ENCODE results near the gene MLIP. TPM values are rescaled to one million over a fixed set of nuclear protein-coding genes. Genes with fewer than 3 reads are reported as not detected.
"Not testable (repeated sequence)": the region's sequence is repeated elsewhere in the genome, so short reads cannot be mapped to it uniquely, and the experiment has no call there.

The MLIP gene
- total RNA-seq, 1 experiment from 2014 or later: not detected

DNA sequence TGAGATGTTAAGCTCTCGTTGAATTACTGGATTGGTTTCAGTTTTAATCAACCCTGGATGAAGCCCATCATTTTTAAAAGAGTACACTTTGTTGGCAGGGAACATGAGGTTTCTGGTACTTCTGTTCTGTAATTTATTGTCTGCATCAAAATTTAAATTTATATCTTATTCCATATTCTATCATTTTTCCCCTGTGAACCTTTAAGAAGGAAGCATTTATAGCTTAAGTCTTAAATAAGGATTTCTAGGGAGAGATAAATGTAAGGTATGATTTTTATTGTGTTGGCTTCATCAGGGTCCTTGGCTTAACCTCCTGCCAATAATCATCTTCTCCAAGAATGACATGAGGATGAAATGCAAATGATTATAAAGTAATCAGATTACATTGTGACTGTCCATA, 40.6 kb downstream of the MLIP start:
- DNase-seq (ENCODE audit: low read depth): no peak

DNA sequence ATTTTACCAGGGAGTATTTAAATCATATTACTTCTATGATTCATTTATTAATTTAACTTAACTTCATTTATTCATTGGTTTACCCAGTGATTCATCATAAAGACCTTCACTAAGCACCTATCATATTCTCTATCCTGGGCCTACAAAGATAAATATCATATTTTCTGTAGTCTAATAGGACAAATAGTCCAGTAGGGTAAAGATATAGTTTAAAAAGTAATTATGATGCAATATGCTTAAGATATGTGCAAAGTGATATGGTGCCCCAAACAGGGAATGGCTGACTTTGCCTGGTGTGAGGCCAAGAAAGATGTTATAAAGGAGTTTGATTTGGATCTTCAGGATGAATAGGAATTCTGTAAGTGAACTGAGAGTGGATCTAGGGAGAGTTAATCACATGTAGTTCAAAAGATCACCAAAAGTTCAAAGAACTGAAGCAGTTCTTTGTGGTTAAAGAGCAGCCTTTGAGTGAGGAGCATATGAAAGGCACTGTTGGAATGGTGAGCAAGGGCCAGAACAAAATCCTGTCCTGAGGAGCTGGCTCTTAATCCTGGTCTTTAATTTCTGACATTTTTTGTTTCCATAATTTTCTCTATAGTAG, 45.5 kb downstream of the MLIP start:
- DNase-seq (ENCODE audit: low read depth): no peak

DNA sequence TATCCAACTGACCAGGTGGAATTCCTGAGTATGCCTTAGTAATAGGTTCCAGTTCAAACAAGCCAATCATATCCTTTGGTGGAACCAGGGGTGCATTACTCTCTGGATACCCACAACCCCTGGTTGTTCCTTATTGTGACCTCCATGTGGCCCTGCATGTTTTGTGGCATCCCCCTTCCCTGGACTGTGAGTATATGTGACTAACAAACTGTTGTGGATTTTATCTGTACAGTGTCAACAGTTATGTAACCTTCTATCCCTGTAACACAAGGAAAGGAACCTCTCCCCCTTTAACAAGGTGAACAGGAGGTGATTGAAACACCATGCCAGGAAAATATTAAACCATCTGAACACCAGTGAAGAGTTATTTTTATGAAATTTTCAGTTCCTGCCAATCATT, 46.2 kb downstream of the MLIP start:
- no peak for DNase-seq (ENCODE audit: low read depth)

DNA sequence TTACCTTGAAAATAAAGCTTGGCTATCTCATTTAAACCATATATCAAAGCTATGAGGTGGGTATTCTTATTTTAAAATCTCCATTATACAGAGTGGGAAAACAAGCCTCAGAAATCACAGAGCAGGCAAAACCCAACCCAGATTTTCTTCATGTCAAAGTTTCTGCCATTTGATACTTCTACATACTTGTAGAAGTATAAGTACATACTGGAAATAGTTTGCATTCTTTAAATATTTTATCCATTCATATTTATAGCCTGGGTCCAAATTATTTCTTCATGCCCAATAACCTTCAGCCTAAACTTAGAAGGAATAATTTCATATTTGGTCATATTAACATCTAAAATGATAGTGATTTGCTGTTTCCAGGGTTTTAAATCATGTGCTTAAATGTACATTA, 61.8 kb downstream of the MLIP start:
- no peak for DNase-seq (ENCODE audit: low read depth)

DNA sequence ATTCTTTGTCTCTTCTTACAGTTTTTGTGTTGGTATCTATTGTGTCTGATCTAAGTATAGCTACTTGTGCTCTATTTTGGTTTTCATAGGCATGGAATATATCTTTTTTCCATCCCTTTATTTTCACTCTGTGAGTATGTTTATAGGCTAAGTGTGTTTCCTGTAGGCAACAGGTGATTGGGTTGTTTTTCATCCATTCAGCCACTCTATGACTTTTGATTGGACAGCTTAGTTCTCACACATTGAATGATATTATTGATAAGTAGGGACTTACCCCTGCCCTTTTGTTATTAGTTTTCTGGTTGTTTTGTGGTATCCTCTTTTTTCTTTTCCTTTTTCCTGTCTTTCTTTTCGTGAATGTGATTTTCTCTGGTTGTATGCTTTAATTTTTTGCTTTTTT, 67.9 kb downstream of the MLIP start:
- no peak for DNase-seq (ENCODE audit: low read depth)

DNA sequence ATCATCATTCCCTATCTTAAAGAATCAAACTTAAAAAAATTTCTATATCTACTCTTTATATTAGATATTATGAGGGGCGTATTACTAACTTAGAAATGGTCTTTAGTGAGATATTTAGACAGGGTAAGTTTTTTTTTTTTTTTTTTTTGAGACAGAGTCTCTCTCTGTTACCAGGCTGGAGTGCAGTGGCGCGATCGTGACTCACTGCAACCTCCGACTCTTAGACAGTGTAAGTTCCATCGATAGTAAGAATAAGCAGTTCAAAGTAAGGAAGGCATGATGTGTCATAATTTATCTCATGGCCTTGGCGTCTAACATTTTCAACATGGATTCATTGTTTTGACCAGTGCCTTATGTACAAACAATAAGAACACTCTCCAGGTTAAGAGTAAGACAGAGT, 72.4 kb downstream of the MLIP start:
- DNase-seq (ENCODE audit: low read depth): peak; percentile 9

DNA sequence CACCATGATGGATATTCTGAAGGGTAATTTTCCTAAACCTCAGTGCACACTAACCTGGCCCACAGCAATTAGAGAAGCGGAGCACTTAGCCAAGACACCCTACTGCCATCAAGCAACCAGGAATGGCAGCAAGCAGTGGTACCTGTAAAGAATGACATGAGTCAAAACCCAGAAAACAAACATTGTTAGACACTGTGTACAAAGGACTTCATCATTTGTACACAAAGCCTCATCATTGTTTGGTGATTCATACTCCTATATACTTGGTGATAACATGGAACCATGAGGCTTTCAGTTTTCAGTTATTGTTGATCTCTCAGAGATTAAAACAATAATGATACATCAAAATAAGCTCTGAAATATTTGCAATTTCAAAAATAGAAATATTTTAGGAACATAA, 74.6 kb downstream of the MLIP start:
- DNase-seq (ENCODE audit: low read depth): no peak

DNA sequence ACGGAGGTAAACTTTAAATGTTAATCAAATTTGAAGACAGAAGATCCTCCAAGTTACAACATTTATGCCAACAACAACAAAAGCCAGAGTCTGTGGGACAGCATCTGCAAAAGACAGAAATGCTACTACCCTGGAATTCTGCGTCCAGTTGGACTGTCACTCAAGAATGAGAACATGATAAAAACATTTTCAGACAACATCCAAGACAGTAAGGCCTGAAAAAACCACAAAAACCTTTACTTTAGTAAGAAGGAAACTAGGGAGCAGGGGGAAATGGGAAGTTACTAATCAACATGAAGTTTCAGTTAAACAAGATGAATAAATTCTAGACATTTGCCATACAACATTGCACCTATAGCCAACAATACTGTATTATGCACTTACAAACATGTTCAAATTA, 77.6 kb downstream of the MLIP start:
- DNase-seq (ENCODE audit: low read depth): no peak

DNA sequence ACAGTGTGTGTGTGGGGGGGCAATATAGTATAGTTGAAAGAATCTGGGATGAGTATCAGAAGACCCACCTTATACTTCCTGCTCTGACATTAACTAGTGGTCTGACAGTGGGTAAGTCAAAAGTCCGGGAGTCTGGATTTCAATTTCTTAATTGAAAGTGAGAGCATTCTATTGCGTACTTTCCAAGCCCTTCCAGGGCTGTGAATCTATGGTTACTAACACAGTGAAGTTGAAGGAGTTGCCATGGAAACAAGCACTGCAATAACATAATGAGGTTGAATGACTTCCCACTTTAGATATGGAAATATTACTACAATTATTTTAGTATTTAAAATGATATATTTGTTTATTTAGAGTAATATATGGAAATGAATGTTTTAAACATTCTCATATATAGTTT, 80.2 kb downstream of the MLIP start:
- no peak for DNase-seq (ENCODE audit: low read depth)

DNA sequence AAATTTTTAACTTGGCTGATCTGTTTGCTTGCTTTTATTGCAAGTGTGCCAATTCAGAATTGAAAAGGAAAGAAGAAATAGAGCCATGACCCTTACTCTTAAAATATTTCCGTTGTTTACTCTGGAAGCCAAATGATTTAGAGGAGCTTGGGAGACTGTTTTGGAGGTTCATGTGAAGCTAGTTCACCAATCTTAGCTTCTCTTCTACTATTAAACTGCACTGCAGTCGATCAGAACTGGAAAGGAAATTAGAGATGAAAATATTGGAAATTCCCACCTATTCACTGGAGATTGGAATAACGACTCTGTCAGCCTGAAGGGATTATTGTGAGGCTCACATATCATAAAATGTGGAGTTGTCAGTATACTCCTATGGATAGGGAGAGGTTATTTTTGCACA, 81.8 kb downstream of the MLIP start:
- no peak for DNase-seq (ENCODE audit: low read depth)

DNA sequence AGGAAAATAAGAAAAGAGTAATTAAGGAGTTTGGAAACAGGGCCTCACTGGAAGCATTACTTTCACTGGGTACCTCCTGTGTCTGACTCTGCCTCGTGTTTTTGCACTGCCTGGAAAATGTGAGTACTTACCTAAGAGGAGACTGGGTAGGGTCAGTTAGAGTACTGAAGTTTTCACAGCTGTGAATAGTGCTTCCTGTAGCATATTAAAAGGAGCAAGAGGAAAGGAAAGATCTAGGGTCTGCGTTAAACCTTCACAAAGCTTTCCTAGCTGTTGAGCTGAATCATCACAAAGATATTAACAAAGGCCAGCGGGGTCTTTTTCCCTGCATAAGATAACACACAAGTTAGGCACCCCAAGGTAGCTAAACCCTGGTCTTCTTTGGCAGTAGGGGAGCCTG, 82.3 kb downstream of the MLIP start:
- DNase-seq (ENCODE audit: low read depth): no peak

DNA sequence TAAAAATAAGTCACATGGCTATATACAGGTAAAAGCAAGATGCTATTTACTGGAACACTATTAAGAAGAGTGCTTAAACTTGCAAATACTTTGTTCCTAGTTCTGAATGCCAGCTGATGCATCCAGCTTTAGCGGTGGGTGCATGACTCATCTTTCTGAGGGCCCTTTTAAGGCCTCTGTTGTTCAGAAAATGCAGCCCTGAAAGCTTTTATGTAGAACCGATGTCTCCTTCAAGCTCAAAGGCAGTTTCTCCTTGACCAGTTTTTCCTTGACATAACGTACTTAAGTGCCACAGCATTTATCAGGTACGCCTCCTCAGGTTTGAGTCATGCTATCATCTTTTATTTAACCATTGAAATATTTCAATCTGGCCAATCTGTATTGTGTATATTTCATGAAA, 82.8 kb downstream of the MLIP start:
- DNase-seq (ENCODE audit: low read depth): peak; percentile 13

DNA sequence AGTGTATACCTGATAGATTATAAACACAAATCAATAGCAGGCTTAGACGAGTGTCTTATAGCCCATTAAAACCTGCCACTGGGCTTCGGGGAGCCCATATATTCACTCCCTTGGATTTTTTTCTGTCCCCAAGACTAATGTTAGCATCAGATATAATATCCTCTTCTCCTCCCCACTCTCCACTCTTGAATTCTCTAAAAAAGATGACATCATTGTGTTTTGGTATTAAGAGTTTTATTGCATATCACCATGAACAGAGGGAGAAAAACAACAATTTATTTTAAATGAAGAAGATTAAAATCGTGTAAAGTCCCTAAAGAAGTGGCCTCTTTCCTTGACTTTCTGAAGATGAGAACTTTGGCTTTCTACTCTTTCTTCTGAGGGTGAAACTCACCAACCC, 84.4 kb downstream of the MLIP start:
- DNase-seq (ENCODE audit: low read depth): no peak

DNA sequence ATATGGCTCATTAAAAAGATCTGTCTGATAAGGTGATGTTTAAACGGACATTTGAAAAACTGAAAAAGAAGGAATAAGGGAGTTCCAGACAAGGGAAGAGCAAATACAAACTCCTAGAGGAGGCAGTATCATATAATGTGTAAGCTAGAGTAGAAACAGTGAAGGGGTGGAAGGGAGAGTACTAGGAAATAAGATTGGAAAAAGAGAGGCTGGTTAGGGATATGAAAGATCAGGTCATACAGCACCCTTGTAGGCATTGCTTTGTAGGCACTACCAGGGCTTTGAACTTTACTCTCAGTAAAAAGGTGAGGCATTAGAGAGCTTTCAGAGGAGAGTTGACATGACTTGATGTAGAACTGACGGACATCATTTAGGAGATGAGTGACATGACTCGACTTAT, 85.7 kb downstream of the MLIP start:
- DNase-seq (ENCODE audit: low read depth): no peak

DNA sequence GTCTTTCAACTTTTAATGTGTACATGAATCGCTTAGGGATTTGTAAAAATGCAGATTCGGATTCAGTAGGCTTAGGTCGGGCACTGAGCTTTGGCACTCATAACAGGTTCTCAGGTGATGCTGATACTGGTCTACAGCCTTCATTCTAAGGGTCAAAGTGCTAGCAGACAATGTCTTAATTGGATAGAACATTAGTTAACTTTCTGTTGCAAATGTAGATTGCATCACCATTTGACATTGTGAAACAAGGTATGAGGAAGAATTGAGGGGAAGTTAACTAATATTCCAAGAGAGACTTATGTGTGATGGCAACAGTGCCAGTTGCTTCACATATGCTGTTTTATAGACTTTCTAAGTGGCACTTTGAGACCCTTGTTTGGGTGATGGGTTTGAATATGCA, 86.9 kb downstream of the MLIP start:
- DNase-seq (ENCODE audit: low read depth): no peak

DNA sequence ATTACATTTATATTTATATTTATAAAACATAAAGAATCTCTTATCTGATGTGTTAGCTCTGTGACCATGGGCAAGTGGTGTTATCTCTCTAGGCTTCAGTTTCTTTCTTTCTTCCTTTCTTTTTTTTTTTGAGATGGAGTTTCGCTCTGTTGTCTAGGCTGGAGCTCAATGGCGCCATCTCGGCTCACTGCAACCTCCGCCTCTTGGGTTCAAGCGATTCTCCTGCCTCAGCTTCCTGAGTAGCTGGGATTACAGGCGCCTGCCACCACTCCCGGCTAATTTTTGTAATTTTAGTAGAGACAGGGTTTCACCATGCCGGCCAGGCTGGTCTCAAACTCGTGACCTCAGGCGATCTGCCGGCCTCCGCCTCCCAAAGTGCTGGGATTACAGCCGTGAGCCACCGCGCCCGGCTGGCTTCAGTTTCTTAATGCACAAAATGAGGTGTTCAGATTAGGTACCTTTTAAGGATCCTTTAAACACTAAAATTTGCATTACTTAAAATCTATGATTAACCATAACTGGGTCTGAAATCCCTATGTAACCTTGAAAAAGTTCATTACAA, 92.3 kb downstream of the MLIP start:
- DNase-seq (ENCODE audit: low read depth): not testable (repeated sequence)

DNA sequence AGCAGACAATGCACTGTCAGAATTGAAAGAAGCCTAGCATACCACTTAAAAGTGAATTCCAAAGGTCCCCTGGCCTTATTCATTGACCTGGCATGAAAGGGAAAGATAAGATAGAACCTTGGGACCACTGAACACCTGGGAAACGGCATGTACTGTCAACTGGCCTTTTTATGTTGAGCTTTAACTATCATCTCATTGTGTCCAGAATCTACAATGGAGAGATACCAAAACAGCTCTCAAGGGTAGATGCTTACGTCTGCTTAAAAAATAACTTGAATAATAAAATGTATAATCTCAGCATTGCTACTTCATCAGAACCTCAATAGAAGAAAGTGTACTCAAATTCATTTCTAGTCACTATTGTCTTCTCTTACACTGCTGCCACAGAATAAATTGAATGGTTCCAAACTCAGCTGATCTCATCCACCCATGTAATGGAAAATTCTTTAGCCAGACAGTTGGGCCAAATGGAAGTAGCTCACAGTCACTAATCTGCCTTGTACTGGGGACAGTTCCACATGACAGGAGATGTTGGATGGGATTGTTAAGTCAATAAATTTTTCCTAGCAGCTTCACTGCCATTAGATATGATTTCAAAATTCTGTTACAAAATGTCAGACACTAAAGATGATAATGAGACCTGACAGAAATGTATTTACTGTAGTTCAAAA, 93.8 kb downstream of the MLIP start:
- DNase-seq (ENCODE audit: low read depth): no peak

DNA sequence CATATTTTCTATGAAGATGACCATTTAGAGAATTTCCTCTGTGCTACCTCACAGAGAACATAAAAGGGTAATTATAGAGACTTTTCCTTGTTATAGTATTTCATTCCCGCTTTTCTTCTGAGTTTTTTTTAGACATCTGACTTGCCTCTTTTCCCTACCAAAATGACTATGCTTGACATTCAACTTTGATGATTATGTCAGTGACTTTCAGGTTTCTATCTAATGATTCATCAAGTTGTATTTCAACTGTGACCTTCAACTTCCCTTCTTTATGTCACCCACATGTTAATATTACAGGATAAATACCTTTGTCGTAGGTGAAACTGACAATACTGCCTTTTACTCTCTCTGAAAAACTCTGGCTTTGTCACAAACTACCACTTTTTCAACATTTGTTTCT, 95.3 kb downstream of the MLIP start:
- DNase-seq (ENCODE audit: low read depth): no peak

DNA sequence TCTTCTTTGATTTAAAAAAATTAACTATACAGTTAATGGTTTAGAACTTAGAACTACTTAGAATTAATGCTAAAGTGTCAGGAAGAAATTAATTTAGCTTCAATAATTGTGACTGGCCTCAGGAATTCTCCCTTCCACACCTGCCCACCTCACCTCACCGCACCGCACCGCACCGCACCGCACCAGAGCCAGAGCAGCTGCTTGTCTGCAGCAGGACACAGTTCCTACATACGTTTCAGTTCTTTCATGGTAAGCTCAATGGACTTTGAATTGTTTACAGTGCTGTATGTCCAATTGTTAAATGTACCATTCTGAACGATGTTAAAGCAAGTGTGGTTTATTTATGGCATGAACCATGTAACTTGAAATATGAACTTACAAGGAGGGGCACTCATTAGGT, 98.7 kb downstream of the MLIP start:
- not testable (repeated sequence) for DNase-seq (ENCODE audit: low read depth)

DNA sequence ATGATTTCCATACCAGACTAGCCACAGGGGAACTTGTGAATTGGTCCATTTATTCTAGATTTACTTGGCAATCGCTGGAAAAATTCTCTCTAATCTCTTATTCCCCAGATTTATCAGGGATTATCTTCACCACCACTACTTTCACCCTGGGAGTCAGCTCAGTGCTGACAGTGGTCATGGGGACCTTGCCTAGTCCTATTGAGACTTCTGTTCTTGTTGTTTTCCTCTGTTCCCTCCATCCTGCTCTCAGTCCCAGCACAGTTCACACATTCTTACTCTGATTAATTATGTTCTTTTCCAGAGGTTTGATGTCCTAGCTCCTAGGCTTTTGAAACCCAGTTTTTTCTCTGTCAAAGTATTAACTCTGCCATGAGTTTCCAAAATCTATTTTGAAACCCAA, 103.0 kb downstream of the MLIP start:
- no peak for DNase-seq (ENCODE audit: low read depth)

DNA sequence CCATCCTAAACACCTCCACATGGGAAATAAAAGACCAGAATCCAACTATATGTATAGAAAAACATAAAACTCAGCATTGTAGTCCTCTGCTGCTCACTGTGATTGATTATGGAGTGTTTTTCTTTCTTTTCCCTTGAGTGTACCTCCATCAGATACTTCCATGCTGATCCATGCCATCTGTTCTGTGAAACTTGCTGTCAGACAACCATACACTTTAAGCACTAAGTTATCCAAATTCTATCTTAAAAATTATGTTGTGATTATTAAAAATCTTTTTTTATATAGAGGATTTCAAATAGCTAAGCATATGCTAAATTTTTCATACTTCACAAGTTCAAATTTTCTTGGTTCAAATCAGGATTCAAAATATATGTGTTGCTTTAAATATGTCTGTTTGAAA, 105.1 kb downstream of the MLIP start:
- DNase-seq (ENCODE audit: low read depth): no peak

DNA sequence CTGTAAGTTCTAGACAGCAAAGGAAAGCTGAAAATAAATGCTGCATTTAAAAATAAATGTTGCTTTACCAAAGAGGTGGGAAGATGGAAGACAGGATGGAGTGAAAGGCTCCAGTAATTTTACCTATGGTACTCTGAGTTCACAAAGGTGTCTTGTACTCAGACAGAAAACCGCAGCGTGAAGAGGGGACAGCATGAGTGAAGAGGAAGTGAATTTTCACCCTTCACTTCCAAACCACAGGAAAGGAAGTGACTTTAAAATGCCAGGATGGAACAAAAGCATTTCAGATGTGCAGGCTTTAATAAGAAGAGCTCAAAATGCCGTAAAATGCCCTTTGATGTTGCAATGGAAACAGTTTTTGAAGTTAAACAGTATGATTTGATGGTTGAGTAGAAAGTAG, 105.8 kb downstream of the MLIP start:
- peak; percentile 4 for DNase-seq (ENCODE audit: low read depth)

DNA sequence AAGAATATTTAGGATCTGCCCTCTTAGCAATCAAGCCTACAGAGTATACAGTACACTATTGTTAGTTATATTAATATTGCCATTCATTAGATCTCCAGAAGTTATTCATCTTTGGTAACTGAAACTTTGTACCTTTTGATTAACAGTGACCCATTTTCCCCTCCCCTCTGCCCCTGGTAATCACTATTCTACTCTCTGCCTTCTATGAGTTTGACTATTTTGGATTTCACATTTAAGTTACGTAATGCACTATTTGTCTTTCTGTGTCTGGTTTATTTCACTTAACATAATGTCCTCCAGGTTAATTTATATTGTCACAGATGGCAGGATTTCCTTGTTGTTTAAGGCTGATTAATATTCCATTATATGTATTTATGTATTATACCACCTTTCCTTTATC, 111.0 kb downstream of the MLIP start:
- DNase-seq (ENCODE audit: low read depth): no peak

DNA sequence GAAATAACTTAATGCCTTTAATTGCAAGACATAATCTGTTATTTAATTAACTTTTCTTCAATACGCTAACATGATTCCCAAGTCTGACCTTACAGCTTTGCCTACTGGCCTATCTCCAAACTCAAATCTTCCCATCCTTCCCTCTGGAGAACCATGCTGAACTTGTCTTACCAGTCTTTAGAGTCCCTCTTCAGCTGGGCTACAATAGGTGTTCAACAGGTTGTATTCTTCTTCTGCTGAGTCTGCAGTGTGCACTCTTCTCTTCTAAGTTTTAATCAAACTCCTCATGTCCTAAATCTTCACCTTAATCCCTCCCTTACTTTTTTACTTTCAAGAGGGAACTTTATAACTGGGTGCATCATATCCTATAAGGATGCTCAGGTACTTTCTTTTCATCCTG, 121.5 kb downstream of the MLIP start:
- no peak for DNase-seq (ENCODE audit: low read depth)

Data from Daoy (cell line).